LNCaP clone FGC (cell line): ENCODE measurements around the gene ZBTB24.
"Not testable (repeated sequence)": the region's sequence is repeated elsewhere in the genome, so short reads cannot be mapped to it uniquely, and the experiment has no call there.

Experiments
- DNase-seq: peaks from one replicate; pipeline ENCODE4 v3.0.0-alpha.2; 2011; ENCODE audit warnings: low read depth
- H3K4me3 ChIP-seq: 2 replicates; pipeline ENCODE4 v1.5.1; 2011; ENCODE audit warnings: mild to moderate bottlenecking, low read depth, low read length, control low read depth
- CTCF ChIP-seq: IDR thresholded peaks from 2 replicates; pipeline ENCODE4 v1.5.1; 2012; ENCODE audit warnings: mild to moderate bottlenecking; ENCODE audit not compliant: control insufficient read depth, insufficient read depth; ENCODE audit errors: extremely low read depth

The ZBTB24 gene

GRCh38 chr6:109521080-109521479, 38.1 kb upstream of the ZBTB24 start:
- TF ChIP-seq CTCF, result no peak
- H3K4me3 ChIP-seq, result no peak overlapping the region
- DNase-seq, result no peak

GRCh38 chr6:109519647-109520046, 36.6 kb upstream of the ZBTB24 start:
- not testable (repeated sequence) for DNase-seq

GRCh38 chr6:109516929-109517328, 33.9 kb upstream of the ZBTB24 start:
- TF ChIP-seq CTCF, result no peak
- H3K4me3 ChIP-seq, result no peak overlapping the region
- DNase-seq, result no peak

More at GRCh38 chr6:109519647-109520046, 36.6 kb upstream of the ZBTB24 start:
- H3K4me3 ChIP-seq, result not testable (repeated sequence)

GRCh38 chr6:109515781-109516409, 32.9 kb upstream of the ZBTB24 start:
- no peak for DNase-seq
- TF ChIP-seq CTCF, result no peak
- no peak overlapping the region for H3K4me3 ChIP-seq

GRCh38 chr6:109514946-109515345, 31.9 kb upstream of the ZBTB24 start:
- DNase-seq, result no peak
- TF ChIP-seq CTCF, result no peak
- H3K4me3 ChIP-seq, result no peak overlapping the region

GRCh38 chr6:109513571-109514071, 30.6 kb upstream of the ZBTB24 start:
- no peak for DNase-seq
- no peak overlapping the region for H3K4me3 ChIP-seq
- no peak for TF ChIP-seq CTCF

- TF ChIP-seq CTCF, result no peak
- peak; percentile 38 for DNase-seq
- no peak overlapping the region for H3K4me3 ChIP-seq
These were observed 29.3 kb upstream of the ZBTB24 start for GRCh38 chr6:109512271-109512817.
